ENCODE results near the gene SECISBP2.

The SECISBP2 gene

GRCh38 chr9:89357331-89358197, 39.3 kb downstream of the SECISBP2 start:
- no peaks in the 10 kb centered on the region for H3K27me3 ChIP-seq (replicated peaks; ENCODE audit: control insufficient read depth, insufficient read depth, low read length, poor library complexity, severe bottlenecking)
- H3K9me3 ChIP-seq (ENCODE audit: control insufficient read depth, low read length), result no peaks in the 10 kb centered on the region
- H3K27ac ChIP-seq (ENCODE audit: insufficient read depth, low read length, poor library complexity, severe bottlenecking), result no peak overlapping the region
- H3K4me1 ChIP-seq (ENCODE audit: control insufficient read depth, insufficient read depth, low read length, poor library complexity, severe bottlenecking), result no peaks in the 10 kb centered on the region
- no peak for DNase-seq
- H3K4me3 ChIP-seq (ENCODE audit: insufficient read depth, low read depth, low read length, poor library complexity, severe bottlenecking), result no peak overlapping the region
- peaks cover 93% of the 10 kb centered on the region for H3K36me3 ChIP-seq (ENCODE audit: control insufficient read depth, insufficient read depth, low read length)

DNA sequence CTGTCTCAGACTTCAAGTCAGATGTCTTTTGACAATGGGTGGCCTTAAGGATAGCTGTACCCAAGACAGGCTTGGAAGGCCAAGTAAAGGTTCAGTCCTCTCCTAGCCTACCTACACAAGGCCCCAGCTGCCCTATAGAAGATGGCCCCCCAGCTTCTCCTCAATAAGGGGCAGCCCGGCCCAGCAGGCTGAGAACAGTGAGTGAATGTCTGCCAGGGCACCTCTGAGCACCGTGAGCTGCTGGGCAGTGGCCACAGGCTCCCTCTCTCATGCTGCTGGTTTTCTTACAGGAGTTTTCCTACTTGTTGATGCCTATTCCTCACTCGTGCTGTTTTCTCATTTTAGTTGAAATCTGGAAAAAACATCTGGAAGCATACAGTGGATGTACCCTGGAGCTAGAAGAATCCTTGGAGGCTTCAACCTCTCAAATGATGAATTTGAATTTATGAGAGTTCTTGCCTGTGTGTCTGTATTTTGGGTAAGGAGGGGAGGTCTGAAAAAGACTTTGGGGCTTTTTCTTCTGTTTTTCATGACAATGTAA, 40.1 kb downstream of the SECISBP2 start:
- Histone ChIP-seq H3K9me3 (ENCODE audit: control insufficient read depth, low read length) (no peaks in the 10 kb centered on the region), H3K27me3 (replicated peaks; ENCODE audit: control insufficient read depth, insufficient read depth, low read length, poor library complexity, severe bottlenecking) (no peaks in the 10 kb centered on the region), H3K4me1 (ENCODE audit: control insufficient read depth, insufficient read depth, low read length, poor library complexity, severe bottlenecking) (no peaks in the 10 kb centered on the region), H3K4me3 (ENCODE audit: insufficient read depth, low read depth, low read length, poor library complexity, severe bottlenecking) (no peak overlapping the region), H3K36me3 (ENCODE audit: control insufficient read depth, insufficient read depth, low read length) (peaks cover 91% of the 10 kb centered on the region), H3K27ac (ENCODE audit: insufficient read depth, low read length, poor library complexity, severe bottlenecking) (no peak overlapping the region)
- DNase-seq, result no peak

DNA sequence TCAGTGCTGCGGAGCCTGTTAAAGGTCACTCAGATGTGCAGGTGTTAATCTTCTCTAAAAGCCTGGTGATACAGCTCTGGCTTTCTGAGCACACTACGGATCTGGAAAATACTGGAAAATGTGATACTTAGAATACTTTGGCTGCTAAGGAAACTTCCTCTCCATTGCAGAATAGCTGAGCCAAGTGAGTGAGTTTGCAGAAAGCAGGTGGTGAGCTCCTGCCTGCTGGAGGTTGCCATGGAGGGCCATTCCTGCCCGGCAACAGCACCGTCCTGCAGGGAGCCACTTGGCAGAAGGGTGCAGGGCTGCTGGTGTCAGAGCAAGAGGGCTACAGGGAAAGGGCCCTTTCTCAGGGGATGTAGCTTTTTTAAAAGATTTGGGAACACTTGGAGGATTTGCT, 40.7 kb downstream of the SECISBP2 start:
- DNase-seq, result no peak
- Histone ChIP-seq H3K9me3 (ENCODE audit: control insufficient read depth, low read length) (no peaks in the 10 kb centered on the region), H3K27me3 (replicated peaks; ENCODE audit: control insufficient read depth, insufficient read depth, low read length, poor library complexity, severe bottlenecking) (no peaks in the 10 kb centered on the region), H3K4me3 (ENCODE audit: insufficient read depth, low read depth, low read length, poor library complexity, severe bottlenecking) (no peak overlapping the region), H3K4me1 (ENCODE audit: control insufficient read depth, insufficient read depth, low read length, poor library complexity, severe bottlenecking) (no peaks in the 10 kb centered on the region), H3K27ac (ENCODE audit: insufficient read depth, low read length, poor library complexity, severe bottlenecking) (no peak overlapping the region), H3K36me3 (ENCODE audit: control insufficient read depth, insufficient read depth, low read length) (peaks cover 85% of the 10 kb centered on the region)

- H3K36me3 ChIP-seq (ENCODE audit: control insufficient read depth, insufficient read depth, low read length), result peaks cover 77% of the 10 kb centered on the region
- DNase-seq, result no peak
- no peaks in the 10 kb centered on the region for H3K4me1 ChIP-seq (ENCODE audit: control insufficient read depth, insufficient read depth, low read length, poor library complexity, severe bottlenecking)
- H3K9me3 ChIP-seq (ENCODE audit: control insufficient read depth, low read length), result no peaks in the 10 kb centered on the region
- H3K4me3 ChIP-seq (ENCODE audit: insufficient read depth, low read depth, low read length, poor library complexity, severe bottlenecking), result no peak overlapping the region
- H3K27ac ChIP-seq (ENCODE audit: insufficient read depth, low read length, poor library complexity, severe bottlenecking), result no peak overlapping the region
- no peaks in the 10 kb centered on the region for H3K27me3 ChIP-seq (replicated peaks; ENCODE audit: control insufficient read depth, insufficient read depth, low read length, poor library complexity, severe bottlenecking)
Measured at GRCh38 chr9:89359751-89360261, 41.5 kb downstream of the SECISBP2 start.

DNA sequence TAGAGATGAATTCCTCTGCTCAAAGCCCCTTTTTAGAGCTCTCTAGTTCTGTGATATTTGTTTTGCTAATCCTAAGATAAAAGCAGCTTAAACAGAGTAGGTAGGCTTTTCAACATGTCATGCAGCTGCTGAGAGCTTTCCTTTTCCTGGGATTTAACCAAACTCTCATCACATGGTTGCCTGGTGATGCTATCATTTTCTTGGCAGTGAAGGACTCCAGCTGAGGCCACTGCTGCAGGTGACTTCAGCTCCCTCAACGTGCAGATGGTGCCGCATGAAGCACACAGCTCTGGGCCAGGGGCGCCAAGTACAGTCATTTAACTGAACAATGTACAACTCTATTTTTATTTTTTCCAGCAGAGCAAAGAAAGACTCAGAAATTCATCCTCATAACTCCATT, 42.2 kb downstream of the SECISBP2 start:
- peaks cover 71% of the 10 kb centered on the region for H3K36me3 ChIP-seq (ENCODE audit: control insufficient read depth, insufficient read depth, low read length)
- no peaks in the 10 kb centered on the region for H3K9me3 ChIP-seq (ENCODE audit: control insufficient read depth, low read length)
- H3K4me1 ChIP-seq (ENCODE audit: control insufficient read depth, insufficient read depth, low read length, poor library complexity, severe bottlenecking), result no peaks in the 10 kb centered on the region
- H3K27ac ChIP-seq (ENCODE audit: insufficient read depth, low read length, poor library complexity, severe bottlenecking), result no peak overlapping the region
- no peak overlapping the region for H3K4me3 ChIP-seq (ENCODE audit: insufficient read depth, low read depth, low read length, poor library complexity, severe bottlenecking)
- H3K27me3 ChIP-seq (replicated peaks; ENCODE audit: control insufficient read depth, insufficient read depth, low read length, poor library complexity, severe bottlenecking), result no peaks in the 10 kb centered on the region
- DNase-seq, result no peak

DNA sequence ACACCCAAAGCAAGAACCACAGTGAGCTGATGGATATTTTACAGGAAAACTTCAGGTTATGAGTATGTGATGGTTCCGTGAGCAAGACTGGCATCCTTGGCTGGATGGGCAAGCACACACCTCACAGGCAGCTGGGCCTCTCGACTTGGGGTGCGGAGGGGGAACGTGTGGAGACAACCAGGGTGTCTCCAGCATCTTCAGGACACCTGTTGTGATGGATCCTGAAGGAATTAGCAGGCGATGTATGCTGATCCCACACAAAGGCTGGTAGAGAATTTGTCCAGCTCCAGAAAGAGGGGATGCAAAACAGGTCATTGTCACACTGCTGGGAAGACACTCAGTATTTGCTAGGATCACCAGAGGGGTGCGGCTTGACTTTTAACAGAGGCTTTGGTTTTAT, 42.7 kb downstream of the SECISBP2 start:
- Histone ChIP-seq H3K36me3 (ENCODE audit: control insufficient read depth, insufficient read depth, low read length) (peaks cover 65% of the 10 kb centered on the region), H3K9me3 (ENCODE audit: control insufficient read depth, low read length) (no peaks in the 10 kb centered on the region), H3K4me3 (ENCODE audit: insufficient read depth, low read depth, low read length, poor library complexity, severe bottlenecking) (no peak overlapping the region), H3K4me1 (ENCODE audit: control insufficient read depth, insufficient read depth, low read length, poor library complexity, severe bottlenecking) (no peaks in the 10 kb centered on the region), H3K27me3 (replicated peaks; ENCODE audit: control insufficient read depth, insufficient read depth, low read length, poor library complexity, severe bottlenecking) (no peaks in the 10 kb centered on the region), H3K27ac (ENCODE audit: insufficient read depth, low read length, poor library complexity, severe bottlenecking) (no peak overlapping the region)
- DNase-seq, result no peak

GRCh38 chr9:89361816-89362646, 43.7 kb downstream of the SECISBP2 start:
- no peaks in the 10 kb centered on the region for H3K27me3 ChIP-seq (replicated peaks; ENCODE audit: control insufficient read depth, insufficient read depth, low read length, poor library complexity, severe bottlenecking)
- no peaks in the 10 kb centered on the region for H3K9me3 ChIP-seq (ENCODE audit: control insufficient read depth, low read length)
- H3K36me3 ChIP-seq (ENCODE audit: control insufficient read depth, insufficient read depth, low read length), result peaks cover 55% of the 10 kb centered on the region
- no peak overlapping the region for H3K27ac ChIP-seq (ENCODE audit: insufficient read depth, low read length, poor library complexity, severe bottlenecking)
- no peak for DNase-seq
- H3K4me1 ChIP-seq (ENCODE audit: control insufficient read depth, insufficient read depth, low read length, poor library complexity, severe bottlenecking), result no peaks in the 10 kb centered on the region
- no peak overlapping the region for H3K4me3 ChIP-seq (ENCODE audit: insufficient read depth, low read depth, low read length, poor library complexity, severe bottlenecking)

- Histone ChIP-seq H3K36me3 (ENCODE audit: control insufficient read depth, insufficient read depth, low read length) (peaks cover 48% of the 10 kb centered on the region), H3K4me1 (ENCODE audit: control insufficient read depth, insufficient read depth, low read length, poor library complexity, severe bottlenecking) (no peaks in the 10 kb centered on the region), H3K27me3 (replicated peaks; ENCODE audit: control insufficient read depth, insufficient read depth, low read length, poor library complexity, severe bottlenecking) (no peaks in the 10 kb centered on the region), H3K9me3 (ENCODE audit: control insufficient read depth, low read length) (no peaks in the 10 kb centered on the region), H3K4me3 (ENCODE audit: insufficient read depth, low read depth, low read length, poor library complexity, severe bottlenecking) (no peak overlapping the region), H3K27ac (ENCODE audit: insufficient read depth, low read length, poor library complexity, severe bottlenecking) (no peak overlapping the region)
- no peak for DNase-seq
Measured at GRCh38 chr9:89362647-89363310, 44.5 kb downstream of the SECISBP2 start.

DNA sequence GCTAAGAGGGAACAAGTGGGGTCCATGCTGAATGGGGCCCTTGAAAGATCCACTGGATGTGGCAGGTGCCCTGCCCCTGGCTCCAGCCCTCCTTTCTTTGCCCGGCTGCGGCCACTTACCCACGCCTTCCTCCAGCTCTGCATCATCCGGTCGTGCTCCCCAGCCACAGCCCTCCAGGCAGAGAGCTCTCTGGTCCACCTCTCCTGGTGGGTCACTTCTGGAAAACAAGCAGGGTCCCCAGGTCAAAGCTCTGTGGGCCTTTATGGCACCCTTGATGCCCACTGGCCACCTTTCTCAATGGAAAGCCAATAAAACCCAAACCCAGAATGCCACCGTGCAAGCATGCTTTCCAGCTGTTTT, 45.0 kb downstream of the SECISBP2 start:
- Histone ChIP-seq H3K4me1 (ENCODE audit: control insufficient read depth, insufficient read depth, low read length, poor library complexity, severe bottlenecking) (no peaks in the 10 kb centered on the region), H3K9me3 (ENCODE audit: control insufficient read depth, low read length) (no peaks in the 10 kb centered on the region), H3K36me3 (ENCODE audit: control insufficient read depth, insufficient read depth, low read length) (peaks cover 42% of the 10 kb centered on the region), H3K4me3 (ENCODE audit: insufficient read depth, low read depth, low read length, poor library complexity, severe bottlenecking) (no peak overlapping the region), H3K27ac (ENCODE audit: insufficient read depth, low read length, poor library complexity, severe bottlenecking) (no peak overlapping the region), H3K27me3 (replicated peaks; ENCODE audit: control insufficient read depth, insufficient read depth, low read length, poor library complexity, severe bottlenecking) (no peaks in the 10 kb centered on the region)
- no peak for DNase-seq

Data from effector memory CD4-positive, alpha-beta T cell (primary cell).